SJSA1 (cell line): ENCODE data around the gene CEP112. TPM values are rescaled to one million over a fixed set of nuclear protein-coding genes. Genes with fewer than 3 reads are reported as not detected.

Experiments
- DNase-seq, 2 experiments: peaks; one replicate each; pipeline ENCODE4 v3.0.0-alpha.2; 2015 to 2020; ENCODE audit warnings: low spot score in 2 of 2, low read depth in 1 of 2
- H3K27ac ChIP-seq: fragments of 250-450 bp; sonication (Bioruptor Pico); 2 replicates; pipeline ENCODE4 v1.5.1; 2020; ENCODE audit warnings: mild to moderate bottlenecking, moderate library complexity
- H3K27me3 ChIP-seq: fragments of 250-450 bp; sonication (Bioruptor Pico); replicated peaks from 2 replicates; pipeline ENCODE4 v1.5.1; 2020; ENCODE audit warnings: mild to moderate bottlenecking, moderate library complexity
- H3K36me3 ChIP-seq: fragments of 250-450 bp; sonication (Bioruptor Pico); 2 replicates; pipeline ENCODE4 v1.5.1; 2020; ENCODE audit warnings: mild to moderate bottlenecking
- H3K4me1 ChIP-seq: fragments of 250-450 bp; sonication (Bioruptor Pico); replicated peaks from 2 replicates; pipeline ENCODE4 v1.6.1; 2021; ENCODE audit warnings: mild to moderate bottlenecking
- H3K4me3 ChIP-seq: fragments of 250-450 bp; sonication (Bioruptor Pico); 2 replicates; pipeline ENCODE4 v1.5.1; 2020; ENCODE audit warnings: mild to moderate bottlenecking
- H3K9me3 ChIP-seq: fragments of 250-450 bp; sonication (Bioruptor Pico); replicated peaks from 2 replicates; pipeline ENCODE4 v1.5.1; 2020; ENCODE audit warnings: mild to moderate bottlenecking
- total RNA-seq: library from RNA; depleted of rRNA; stranded (reverse); fragments of >200 nt; shearing (Covaris generic); gene quantifications from 2 replicates; pipeline ENCODE4 v1.2.3, GENCODE V29; 2014

Gene CEP112
- total RNA-seq, 1 experiment from 2014 or later: 9.6 TPM

DNA sequence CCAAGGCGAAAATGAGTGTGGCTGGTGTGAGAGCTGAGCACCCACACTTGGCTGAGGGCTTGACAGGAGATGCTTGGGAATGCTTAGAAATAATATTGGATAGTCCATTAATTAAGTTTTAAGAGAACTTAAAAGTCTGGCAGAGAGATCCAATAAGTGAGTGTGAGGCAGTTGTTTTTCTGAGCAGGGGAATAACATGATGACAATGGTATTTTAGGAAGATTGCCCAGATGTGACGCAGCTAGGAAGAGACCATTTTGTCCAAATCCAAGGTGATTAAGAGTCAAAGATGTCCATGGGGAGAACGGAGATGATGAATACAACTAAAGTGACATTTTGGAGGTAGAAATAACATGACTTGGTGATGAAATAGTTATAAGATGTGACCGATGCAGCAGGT, 527.7 kb downstream of the CEP112 start:
- Histone ChIP-seq H3K9me3 (no peaks in the 10 kb centered on the region), H3K4me3 (no peak overlapping the region), H3K27me3 (no peaks in the 10 kb centered on the region), H3K4me1 (no peaks in the 10 kb centered on the region), H3K27ac (no peak overlapping the region), H3K36me3 (no peaks in the 10 kb centered on the region)
- no peak for DNase-seq

- no peaks in the 10 kb centered on the region for H3K9me3 ChIP-seq
- H3K27me3 ChIP-seq: no peaks in the 10 kb centered on the region
- no peak overlapping the region for H3K27ac ChIP-seq
- no peaks in the 10 kb centered on the region for H3K36me3 ChIP-seq
- DNase-seq: no peak
- no peak overlapping the region for H3K4me3 ChIP-seq
- H3K4me1 ChIP-seq: no peaks in the 10 kb centered on the region
These were observed 529.7 kb downstream of the CEP112 start for GRCh38 chr17:65662196-65662595.

- Histone ChIP-seq H3K36me3 (no peaks in the 10 kb centered on the region), H3K27me3 (no peaks in the 10 kb centered on the region), H3K27ac (no peak overlapping the region), H3K4me3 (no peak overlapping the region), H3K4me1 (no peaks in the 10 kb centered on the region), H3K9me3 (no peaks in the 10 kb centered on the region)
- DNase-seq: no peak
These were observed 531.0 kb downstream of the CEP112 start for GRCh38 chr17:65660947-65661346.

- H3K9me3 ChIP-seq: no peaks in the 10 kb centered on the region
- H3K4me3 ChIP-seq: no peak overlapping the region
- H3K27me3 ChIP-seq: no peaks in the 10 kb centered on the region
- no peak overlapping the region for H3K27ac ChIP-seq
- no peaks in the 10 kb centered on the region for H3K4me1 ChIP-seq
- no peak for DNase-seq
- H3K36me3 ChIP-seq: no peaks in the 10 kb centered on the region
These were observed 531.9 kb downstream of the CEP112 start for GRCh38 chr17:65660078-65660477.

- Histone ChIP-seq H3K27ac (no peak overlapping the region), H3K36me3 (no peaks in the 10 kb centered on the region), H3K27me3 (no peaks in the 10 kb centered on the region), H3K4me1 (no peaks in the 10 kb centered on the region), H3K9me3 (no peaks in the 10 kb centered on the region), H3K4me3 (no peak overlapping the region)
- no peak for DNase-seq
These were observed 532.4 kb downstream of the CEP112 start for GRCh38 chr17:65659512-65659911.

DNA sequence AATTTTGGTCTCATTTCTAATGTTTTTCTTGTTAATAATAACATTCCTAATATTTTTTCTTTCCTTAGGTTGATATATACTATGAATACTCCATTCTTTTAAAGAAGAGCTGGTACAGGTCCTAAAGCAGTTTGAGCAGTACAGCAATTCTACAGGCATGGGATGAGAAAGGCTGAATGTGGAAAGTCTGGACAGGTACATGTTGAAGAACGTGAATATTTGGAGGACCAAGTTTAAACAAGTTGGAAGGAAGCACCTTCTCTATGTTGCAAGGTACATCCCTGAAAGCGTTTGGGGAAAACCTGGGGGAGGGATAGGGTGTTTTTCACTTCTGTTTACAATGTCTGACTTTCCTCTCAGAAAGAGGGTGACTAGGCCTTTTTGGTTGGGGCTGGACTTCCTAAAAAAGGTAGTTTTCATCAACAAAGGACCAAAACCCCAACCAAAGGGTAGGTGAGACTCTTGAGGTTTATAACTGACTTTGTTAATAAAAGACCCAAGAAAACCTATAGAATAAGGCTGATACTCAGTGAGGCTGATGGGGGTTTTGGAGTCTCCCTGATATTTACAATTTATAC, 534.6 kb downstream of the CEP112 start:
- Histone ChIP-seq H3K27me3 (no peaks in the 10 kb centered on the region), H3K27ac (no peak overlapping the region), H3K36me3 (no peaks in the 10 kb centered on the region)

DNA sequence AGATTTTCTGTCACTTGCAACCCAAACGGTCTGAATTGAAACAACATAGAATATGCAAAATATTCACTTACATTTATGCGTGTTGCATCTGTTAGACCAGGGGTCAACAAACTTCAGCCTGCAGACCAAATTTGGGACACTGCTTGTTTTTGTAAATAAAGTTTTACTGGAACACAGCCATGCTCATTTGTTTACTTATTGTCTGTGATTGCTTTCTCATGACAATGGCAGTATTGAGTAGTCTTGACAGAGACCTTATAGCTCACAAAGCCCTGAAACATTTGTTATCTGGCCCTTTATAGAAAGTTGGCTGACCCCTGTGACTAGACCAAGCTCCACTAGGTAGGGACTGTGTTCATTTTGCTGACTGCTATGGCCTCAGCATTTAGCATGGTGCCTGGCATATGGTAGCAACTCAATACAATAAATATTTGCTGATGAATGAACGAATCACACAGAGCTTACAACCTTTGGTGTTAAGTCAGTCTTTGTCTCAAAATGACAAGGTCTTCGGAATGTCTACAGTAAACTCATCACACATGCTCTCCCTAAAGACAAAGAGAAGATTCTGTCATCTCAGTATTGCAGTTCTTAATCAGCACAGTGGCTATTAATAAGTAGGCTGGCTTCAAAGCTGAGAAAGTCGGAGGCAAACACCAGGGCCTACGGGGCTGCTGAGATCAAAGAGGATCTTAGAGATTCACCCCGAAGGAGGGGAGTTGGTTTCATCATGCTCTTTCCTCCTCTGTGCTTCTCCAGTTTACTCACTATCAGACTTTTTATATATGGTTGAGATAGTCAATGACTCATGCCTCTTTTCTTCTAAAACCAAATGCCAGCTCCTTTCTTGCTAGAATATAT, 535.3 kb downstream of the CEP112 start:
- Histone ChIP-seq H3K9me3 (no peaks in the 10 kb centered on the region), H3K4me1 (no peaks in the 10 kb centered on the region), H3K27me3 (no peaks in the 10 kb centered on the region), H3K4me3 (no peak overlapping the region), H3K36me3 (no peaks in the 10 kb centered on the region), H3K27ac (no peak overlapping the region)
- no peak for DNase-seq

More for the DNA sequence above, 534.6 kb downstream of the CEP112 start:
- DNase-seq: no peak
- Histone ChIP-seq H3K9me3 (no peaks in the 10 kb centered on the region), H3K4me3 (no peak overlapping the region), H3K4me1 (no peaks in the 10 kb centered on the region)

- Histone ChIP-seq H3K36me3 (no peaks in the 10 kb centered on the region), H3K4me1 (no peaks in the 10 kb centered on the region), H3K4me3 (no peak overlapping the region), H3K27ac (no peak overlapping the region), H3K27me3 (no peaks in the 10 kb centered on the region), H3K9me3 (0 out of 2 replicates have a peak, but pooled peaks cover 2% of the 10 kb centered on the region)
- DNase-seq: no peak
These were observed 536.2 kb downstream of the CEP112 start for GRCh38 chr17:65655706-65656105.

DNA sequence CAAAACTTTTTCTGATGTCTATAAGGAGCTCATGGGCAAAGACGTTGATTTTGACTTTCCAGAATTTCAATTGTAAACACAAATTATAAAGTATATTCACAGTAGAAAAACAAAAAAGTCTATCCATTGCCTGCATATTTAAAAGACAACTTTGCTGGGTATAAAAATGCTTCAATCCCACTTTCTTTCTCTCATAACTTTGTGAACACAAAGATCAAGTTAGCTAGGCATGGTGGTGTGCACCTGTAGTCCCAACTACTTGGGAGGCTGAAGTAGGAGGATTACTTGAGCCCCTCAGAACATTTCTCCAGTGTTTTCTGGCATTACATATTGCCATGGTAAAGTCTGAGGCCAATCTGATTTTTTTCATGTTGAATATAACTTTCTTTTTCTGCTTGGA, 547.4 kb downstream of the CEP112 start:
- no peak for DNase-seq

DNA sequence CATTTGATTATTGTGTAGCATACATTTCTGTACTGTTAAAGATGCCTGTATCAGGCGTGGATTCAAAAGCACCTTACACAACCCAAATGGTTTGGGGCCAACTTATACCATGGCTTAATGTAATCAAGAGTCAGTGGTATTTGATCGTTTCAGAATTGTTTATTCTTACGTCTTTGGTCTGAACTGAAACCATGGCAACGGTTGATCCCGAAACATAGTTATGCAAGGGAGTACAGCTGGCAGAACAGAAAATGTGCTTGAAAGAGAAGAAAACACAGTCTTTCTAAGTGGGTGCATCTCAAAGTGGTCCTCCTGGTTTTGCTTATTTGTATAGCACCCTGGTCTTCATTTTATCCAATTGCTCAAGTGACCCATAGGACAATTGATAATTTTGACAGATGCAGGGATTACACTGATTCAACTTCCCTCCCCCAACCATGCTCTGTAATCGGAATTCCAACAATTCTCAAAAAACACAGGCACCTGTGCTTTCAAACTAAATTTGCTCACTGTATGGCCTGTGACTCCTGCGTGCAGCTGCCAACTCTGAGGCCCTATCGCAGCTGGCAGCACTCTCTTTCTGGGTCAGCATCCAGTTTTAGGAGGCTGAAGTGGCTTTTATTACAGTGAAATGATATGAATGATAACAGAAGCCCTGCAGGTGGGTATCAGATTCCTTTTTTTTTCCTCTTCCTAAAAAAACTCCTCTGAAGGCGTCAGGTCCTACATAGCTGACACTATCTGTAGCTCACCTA, 553.5 kb downstream of the CEP112 start:
- H3K27me3 ChIP-seq: no peaks in the 10 kb centered on the region
- no peak for DNase-seq
- no peak overlapping the region for H3K27ac ChIP-seq
- no peaks in the 10 kb centered on the region for H3K9me3 ChIP-seq
- H3K4me1 ChIP-seq: no peaks in the 10 kb centered on the region
- H3K36me3 ChIP-seq: no peaks in the 10 kb centered on the region
- H3K4me3 ChIP-seq: no peak overlapping the region

More for the DNA sequence above, 547.4 kb downstream of the CEP112 start:
- H3K27me3 ChIP-seq: no peaks in the 10 kb centered on the region
- peaks cover 10% of the 10 kb centered on the region for H3K9me3 ChIP-seq
- H3K4me3 ChIP-seq: no peak overlapping the region
- H3K4me1 ChIP-seq: no peaks in the 10 kb centered on the region
- H3K36me3 ChIP-seq: no peaks in the 10 kb centered on the region
- no peak overlapping the region for H3K27ac ChIP-seq

DNA sequence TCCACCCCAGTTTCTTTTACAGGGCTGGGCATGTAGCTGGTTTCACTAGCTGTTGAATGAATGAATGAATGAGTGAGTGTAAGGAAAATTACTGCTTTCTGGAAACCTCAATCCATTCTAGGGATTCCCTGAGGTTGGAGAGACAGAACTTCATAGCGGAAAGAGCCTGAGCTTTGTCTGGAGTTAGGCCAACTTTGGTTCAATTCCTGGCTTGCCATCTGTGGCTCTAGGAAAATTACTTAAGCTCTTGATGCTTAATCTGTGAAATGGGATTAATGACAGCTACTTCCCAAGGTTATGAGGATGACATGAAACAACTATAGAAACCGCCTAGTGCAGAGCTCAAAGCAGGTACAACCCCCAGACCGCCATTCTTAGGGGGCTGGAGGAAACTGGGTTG, 554.1 kb downstream of the CEP112 start:
- no peak overlapping the region for H3K27ac ChIP-seq
- H3K4me1 ChIP-seq: no peaks in the 10 kb centered on the region
- H3K4me3 ChIP-seq: no peak overlapping the region
- H3K27me3 ChIP-seq: no peaks in the 10 kb centered on the region
- no peaks in the 10 kb centered on the region for H3K36me3 ChIP-seq
- no peak for DNase-seq
- no peaks in the 10 kb centered on the region for H3K9me3 ChIP-seq

GRCh38 chr17:65634533-65634932, 557.4 kb downstream of the CEP112 start:
- H3K9me3 ChIP-seq: no peaks in the 10 kb centered on the region
- no peak overlapping the region for H3K4me3 ChIP-seq
- H3K27me3 ChIP-seq: no peaks in the 10 kb centered on the region
- H3K27ac ChIP-seq: no peak overlapping the region
- H3K36me3 ChIP-seq: no peaks in the 10 kb centered on the region
- no peaks in the 10 kb centered on the region for H3K4me1 ChIP-seq
- DNase-seq: no peak

DNA sequence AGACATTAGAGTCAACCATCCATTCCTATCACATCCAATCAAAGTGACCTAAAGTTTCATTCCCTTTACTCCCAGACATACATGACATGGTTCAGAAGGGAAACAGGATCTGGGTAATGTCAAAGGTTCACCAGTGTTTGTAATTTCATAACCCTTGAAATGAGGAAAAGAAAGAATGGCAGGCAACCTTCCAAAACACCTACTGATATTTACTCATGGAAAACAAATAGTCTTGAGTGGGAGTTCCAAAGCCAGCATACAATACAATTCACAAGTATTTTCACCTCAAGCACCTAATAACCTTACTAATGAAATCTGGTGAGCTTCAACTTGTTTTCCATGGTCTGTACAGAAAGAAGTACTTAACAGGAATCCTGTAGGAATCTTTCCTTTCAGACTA, 557.9 kb downstream of the CEP112 start:
- Histone ChIP-seq H3K4me3 (no peak overlapping the region), H3K36me3 (no peaks in the 10 kb centered on the region), H3K4me1 (no peaks in the 10 kb centered on the region), H3K27ac (no peak overlapping the region), H3K9me3 (no peaks in the 10 kb centered on the region), H3K27me3 (no peaks in the 10 kb centered on the region)
- no peak for DNase-seq
